HG03342 (cell line): ENCODE results near the gene GIT1.

Experiments
- ATAC-seq: cut with Tn5 transposase; IDR thresholded peaks from one replicate; pipeline ENCODE4 v1.9.1; 2021; ENCODE audit warnings: mild to moderate bottlenecking, moderate library complexity; ENCODE audit not compliant: unreplicated experiment

The GIT1 gene

DNA sequence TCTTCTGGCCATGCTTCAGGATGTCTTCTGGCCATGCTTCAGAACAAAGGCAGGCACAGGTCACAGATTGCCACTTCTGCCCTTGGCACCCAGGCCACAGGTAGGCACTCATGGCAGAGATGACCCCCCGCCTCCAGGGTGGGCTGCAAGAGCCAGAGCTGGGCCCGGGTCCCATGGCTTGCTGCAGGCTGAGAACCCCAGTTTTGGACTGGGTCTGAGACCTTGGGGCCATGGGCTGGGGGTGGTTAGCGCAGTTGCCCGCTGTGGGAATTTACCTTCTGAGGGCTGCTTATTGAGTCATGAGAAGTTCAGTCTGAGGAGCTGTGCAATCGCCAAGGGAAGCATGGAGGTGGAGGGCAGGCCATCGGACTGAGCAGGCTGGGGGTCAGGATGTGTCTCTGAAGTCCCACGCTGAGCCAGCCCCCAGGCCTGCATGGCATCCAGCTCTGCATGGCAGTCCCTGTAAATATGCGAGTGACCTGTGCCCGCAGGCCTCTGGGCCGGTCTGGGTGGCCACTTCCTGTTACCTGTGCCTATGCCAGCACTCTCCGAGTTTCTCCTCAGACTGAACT is 5.2 kb upstream of the GIT1 start:
- no peak for ATAC-seq

DNA sequence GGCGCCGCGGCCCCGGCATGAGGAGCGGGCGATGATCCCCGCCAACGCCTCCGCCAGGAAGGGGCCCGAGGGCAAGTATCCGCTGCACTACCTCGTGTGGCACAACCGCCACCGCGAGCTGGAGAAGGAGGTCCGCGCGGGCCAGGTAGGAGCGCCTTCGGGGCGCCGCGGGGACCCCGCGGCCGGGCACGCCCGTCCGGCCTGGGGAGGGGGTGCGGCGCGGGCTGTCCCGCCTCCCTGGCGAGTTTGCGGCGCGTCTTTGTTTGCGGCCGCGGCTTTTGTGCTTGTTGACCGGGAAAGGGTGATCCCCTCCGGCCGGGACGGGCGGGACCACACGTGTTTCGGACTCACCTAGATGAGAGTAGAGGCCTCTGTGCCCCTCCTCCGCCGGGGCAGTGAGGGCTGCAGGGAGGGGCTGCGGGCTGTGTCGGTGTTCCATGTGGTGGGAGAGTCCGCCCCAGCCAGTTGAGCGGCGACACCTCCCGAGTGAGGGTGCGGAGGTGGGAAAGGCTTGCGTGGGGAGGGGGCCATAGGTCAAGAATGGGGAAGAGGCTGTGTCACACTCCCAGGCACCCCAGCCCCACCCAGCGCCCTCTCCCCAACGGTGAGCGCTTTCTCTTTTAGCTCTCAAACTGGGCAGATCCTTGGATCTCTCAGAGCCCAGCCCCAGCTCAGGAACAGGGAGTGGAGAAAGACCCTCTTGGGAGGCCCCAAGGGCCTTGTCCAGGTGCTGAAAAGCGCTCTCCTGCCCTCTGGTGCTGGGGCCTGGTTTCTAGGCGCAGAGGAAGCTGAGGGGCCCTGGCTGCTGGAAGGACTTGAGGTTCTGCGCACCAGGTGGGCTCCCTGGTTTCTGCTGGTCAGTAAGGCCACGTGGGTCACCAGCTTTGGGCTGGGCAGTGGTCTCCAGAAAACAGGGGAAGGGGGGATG is 4.4 kb upstream of the GIT1 start:
- no peak for ATAC-seq

DNA sequence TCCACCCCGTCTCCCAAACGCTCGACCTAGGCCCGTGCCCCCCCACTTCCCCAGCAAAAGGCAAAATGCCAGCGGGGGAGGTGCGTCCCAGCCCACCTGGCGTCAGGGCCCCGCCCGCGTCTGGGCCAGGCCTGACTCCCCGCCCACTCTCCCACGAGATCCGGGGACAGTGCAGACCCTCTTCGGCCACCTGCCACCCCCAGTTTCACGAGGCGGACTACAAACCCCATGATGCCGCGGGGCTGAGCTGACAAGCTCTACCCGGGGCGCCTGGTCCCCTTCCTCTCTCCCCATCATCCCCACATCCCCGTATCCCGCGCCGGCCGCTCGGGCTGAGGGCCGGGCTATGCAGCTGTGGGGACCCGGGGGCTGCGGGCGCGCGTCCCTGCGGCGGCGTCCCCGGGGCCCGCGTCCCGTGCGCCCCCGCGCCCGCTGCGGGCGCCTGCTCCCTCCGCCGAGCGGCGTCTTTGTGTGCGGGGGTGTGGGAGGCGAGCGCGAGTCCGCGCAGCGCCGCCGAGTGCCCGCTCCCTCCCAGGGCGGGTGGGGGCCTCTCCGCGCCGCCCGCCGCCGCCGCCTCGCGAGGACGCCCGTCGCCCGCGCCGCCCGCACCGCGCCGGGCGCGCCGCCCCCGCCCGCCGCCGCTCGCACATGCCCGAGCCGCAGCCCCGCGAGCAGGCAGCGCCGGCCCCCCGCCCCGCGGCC is 3.6 kb upstream of the GIT1 start, which contains the start of gene ANKRD13B:
Gene ANKRD13B (plus strand): TSS at position 283 of the 702 bp plus-strand sequence. CDS start 490 bp downstream, outside the sequence.
- no peak for ATAC-seq

GRCh38 chr17:29591737-29592608 is 2.5 kb upstream of the GIT1 start:
- peak; percentile 33 for ATAC-seq

GRCh38 chr17:29591146-29591736 is 1.8 kb upstream of the GIT1 start:
- ATAC-seq, result no peak

- ATAC-seq, result no peak
Observed at GRCh38 chr17:29590411-29591145, 1.1 kb upstream of the GIT1 start.

DNA sequence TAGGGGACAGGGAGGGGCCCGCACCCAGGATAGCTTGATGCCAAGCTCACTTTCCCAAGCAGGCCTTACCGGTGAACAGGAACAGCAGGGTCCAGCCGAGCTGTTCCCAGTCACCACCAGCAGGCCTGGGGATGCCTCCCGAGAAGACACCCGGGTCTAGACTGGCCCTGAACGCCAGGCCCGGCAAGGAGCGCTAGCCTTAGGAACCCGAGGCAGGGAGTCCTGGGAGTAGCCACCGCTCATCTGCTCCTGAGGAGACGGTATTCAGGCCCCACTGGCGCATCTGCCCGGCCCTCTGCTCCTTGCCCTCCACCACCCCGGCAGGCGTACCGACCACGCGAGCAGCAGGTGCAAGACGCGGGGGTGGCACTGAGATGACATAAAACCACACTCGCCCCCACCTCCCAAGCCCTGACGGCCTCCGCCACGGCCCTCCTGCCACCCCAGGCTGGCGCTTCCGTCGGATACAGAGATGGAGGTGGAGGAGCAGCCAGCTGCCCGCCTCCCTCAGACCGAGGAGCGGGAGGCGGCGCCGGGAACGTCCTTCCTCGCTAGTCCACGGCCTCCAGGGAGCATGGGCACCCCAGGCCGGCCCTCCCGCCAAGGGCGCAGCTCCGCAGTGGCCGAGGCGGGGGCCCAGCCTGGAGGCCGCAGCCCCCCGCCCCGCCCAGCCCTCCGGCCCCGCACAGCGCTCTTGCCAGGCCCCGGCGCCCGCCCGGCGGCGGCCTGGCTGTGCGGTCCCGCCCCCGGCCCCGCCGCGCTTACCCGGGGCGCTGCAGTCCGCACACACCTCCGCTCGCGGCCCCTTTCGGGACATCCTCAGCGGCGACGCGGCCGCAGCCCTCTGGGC is 661 bp downstream of the GIT1 start:
- ATAC-seq, result peak; percentile 6

DNA sequence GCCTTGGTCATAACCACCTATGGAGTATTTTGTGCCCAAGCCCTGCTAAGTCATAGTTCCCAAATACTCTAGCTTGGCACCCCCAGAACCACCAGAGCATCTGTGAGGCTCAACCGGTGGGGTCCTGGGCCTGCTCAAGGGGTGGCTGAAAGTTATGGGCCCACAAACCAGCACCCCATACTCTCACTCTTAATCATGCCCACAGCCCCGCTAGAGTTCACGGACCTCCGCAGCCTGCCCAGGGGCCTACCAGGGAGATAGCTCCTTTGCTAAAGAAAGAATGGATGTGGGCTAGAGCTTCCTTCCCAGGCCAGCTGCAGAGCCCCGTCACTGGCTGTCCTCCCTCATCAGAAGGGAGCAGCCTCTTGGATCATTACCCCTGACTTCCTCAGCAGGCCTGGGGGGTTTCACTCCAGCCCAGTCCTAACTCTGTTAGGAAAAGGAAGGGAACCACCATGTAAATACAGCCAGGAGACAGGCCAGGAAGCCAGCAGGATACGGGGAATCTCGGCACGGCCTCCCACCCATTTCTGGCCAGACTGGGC is 1.4 kb downstream of the GIT1 start:
- no peak for ATAC-seq

DNA sequence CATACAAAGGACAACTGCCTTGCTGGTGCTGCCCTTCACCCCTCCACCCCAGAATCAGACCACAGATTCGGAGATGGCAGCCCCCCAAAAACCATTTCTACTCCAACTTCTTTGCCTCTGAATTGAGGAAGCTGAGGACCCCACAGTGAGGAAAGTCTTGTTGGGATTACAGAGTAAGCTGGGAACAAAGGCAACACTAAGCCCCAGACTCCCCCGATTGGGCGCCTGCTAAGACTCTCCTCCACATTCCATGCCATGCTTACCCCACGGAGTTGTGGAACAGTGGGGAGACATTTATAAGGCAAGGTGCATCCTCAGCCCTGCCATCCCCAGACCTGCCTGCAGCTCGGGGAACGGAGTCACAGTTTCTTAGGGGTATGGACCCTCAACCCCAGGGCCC is 1.9 kb downstream of the GIT1 start:
- ATAC-seq, result no peak

DNA sequence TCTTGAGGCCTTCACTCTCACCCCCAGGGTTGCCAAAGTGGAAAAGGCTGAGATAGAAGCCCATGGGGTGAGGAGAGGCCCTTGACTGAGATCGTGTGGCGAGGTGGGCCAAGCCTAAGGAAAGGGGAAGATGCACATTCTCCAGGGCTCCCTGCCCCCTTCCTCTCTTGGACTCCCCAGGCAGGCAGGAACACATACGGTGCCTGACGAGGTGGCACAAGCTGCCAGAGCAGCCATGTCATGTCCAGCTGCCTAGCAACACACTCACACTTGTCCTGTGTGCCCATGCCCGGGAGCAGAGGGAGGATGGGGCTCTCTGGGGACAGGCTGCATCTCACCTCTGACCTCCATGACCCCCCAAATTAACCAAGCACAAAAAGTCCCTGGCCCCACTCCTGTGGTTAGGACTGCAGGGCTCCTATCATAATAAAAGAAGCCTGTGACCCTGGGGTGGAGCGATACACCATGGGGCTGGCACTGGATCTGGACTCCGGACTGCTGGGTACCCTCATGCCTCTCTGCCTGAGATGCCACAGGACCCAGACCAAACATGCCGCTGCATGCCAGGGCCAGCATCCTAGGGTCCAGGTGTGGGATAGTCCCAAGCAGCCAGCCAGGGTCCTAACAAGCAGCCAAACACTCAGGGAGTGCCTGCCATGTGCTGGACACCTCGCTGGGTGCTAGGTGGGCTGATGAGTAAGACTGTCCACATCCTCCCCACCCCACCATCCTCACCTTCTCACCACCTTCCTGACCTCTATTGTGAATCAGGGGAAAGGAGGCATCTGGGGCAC is 2.6 kb downstream of the GIT1 start:
- no peak for ATAC-seq

DNA sequence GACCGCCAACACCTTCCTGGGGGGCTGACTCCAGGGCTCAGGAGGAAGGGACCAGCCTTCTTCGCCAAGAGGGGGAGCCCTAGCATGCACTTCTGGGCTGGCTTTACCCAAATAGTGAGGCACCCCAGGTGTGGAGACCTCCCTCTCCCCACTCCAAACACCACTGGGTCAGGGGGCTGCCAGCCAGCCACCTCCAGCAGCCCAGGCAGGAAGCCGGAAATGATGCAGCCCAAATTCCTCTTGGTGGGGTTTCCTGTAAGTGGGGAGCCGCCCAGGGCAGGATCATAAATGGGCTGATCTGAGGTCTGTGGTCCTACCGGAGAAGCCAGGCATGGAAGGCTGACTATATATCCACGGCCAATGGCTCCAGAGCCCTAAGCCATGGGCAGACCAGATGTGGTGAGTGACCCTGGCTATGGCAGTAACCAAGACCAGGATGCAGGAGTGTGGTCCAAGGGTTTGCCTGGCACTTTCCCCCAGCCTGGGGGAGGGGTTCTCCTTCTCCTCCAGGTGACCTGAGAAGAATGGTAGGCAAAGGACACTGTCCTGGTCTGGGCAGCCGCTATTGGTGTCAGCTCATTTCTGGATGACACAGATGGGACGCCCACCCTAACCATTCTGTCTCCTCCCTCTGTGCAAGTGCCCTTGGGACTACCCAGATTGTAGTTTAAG is 4.2 kb downstream of the GIT1 start:
- ATAC-seq, result no peak

DNA sequence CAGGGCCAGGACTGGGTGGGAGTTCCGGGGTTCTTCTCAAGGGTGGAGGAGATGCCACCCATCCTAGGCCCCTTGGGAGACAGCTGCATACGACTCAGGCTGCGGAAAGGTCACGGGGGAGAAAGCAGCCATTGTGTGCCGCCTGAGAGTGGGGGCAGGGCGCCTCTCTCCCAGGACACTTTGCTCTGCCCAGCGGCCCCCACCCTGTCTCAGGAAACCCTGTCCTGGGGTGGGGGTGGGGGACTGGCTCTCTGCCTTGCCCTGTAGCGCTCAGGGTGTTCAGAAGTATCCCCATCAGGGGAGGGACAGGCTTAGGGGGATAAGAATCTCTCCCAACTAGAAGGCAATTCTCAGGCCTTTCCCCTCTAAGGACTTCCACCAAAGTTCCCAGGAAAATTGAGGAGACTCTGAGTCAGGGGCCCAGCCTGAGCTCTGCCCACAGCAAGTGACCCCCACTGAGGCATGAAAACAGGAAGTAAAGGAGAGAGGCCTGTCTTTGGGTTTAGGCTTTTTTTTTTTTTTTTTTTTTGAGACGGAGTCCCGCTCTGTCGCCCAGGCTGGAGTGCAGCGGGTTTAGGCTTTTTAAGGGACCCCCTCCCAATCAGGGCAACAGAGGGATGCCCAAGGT is 4.9 kb downstream of the GIT1 start:
- ATAC-seq, result no peak

DNA sequence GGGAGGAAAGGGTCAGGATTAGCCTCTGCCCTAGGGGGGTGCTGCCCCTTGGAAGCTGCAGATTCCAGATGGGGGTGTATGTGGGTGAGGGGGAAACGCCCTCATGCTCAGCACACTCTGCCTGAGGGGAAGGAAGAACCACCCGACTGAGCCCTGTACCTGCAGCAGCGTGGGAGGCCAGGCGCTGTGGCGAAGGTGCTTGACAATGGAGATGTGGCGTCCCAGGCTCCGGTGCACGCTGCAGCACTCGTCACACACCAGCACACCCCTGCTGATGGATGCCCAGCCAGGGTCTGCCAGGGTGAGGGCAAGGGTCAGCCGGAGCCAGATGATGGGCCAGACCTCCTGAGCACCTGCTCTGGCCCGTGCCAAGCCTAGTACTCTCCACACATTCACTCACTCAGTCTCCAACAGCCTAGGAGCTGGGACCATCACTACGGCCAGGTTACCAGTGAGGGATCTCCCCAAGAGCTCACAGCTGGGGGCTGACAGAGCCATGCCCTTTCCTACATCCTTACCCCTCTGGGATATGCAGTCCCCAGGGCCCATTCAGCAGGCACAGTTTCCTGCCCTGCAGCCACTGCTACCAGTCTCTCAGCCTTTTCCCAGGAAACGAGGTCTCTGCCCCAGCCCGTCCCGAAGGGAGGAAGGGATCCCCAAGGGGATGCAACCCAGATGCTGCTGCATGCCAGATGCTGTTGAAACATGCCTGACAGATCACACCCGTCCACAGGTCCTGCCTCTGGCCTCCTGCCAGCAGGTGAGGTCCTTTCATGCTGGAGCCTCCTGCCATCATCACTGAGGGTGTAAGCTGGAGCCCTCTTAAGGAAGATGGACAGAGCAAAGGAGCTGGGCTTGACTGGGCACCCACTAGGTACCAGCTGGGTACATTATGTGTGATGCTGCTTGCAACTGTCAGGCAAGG is 5.9 kb downstream of the GIT1 start:
- no peak for ATAC-seq

- ATAC-seq, result no peak
Observed at GRCh38 chr17:29582772-29583171, 6.7 kb downstream of the GIT1 start.

GRCh38 chr17:29582254-29582765 is 7.1 kb downstream of the GIT1 start:
- ATAC-seq, result no peak
